COR-L47 (cell line): ENCODE results near the gene SMIM27.
"Not testable (repeated sequence)": the region's sequence is repeated elsewhere in the genome, so short reads cannot be mapped to it uniquely, and the experiment has no call there.

Source experiments
- DNase-seq: peaks from one replicate; lab custom pipeline; 2025; lab: John Stamatoyannopoulos, UW

SMIM27 gene

GRCh38 chr9:32599021-32599420 is 46.9 kb downstream of the SMIM27 start:
- not testable (repeated sequence) for DNase-seq
